ENCODE measurements around the gene CD46.

DNA sequence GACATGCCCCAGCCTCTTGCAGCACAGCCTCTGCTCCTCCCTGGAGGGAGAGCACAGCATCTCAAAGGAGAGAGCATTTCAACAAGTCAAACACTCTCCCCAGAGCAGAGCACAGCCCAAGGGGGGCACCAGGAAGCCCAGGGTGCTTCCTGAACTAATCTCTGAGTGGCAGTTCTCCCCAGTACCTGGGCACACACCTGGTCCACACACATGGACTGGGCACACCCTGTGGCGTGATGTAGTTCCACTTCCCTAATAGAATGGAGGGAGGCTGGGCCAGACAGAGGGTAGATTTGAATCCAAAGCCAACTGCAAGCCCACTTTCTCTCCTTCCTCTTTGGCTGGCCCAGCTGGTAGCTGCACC is 55.5 kb downstream of the CD46 start:
- TF ChIP-seq, protein P1, sequence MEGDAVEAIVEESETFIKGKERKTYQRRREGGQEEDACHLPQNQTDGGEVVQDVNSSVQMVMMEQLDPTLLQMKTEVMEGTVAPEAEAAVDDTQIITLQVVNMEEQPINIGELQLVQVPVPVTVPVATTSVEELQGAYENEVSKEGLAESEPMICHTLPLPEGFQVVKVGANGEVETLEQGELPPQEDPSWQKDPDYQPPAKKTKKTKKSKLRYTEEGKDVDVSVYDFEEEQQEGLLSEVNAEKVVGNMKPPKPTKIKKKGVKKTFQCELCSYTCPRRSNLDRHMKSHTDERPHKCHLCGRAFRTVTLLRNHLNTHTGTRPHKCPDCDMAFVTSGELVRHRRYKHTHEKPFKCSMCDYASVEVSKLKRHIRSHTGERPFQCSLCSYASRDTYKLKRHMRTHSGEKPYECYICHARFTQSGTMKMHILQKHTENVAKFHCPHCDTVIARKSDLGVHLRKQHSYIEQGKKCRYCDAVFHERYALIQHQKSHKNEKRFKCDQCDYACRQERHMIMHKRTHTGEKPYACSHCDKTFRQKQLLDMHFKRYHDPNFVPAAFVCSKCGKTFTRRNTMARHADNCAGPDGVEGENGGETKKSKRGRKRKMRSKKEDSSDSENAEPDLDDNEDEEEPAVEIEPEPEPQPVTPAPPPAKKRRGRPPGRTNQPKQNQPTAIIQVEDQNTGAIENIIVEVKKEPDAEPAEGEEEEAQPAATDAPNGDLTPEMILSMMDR (IDR thresholded peaks at IDR 0.05 in 8 of 11, conservative IDR thresholded peaks at IDR 0.05 in 3 of 11) = no peak
- TF ChIP-seq POLR2AphosphoS5 (IDR thresholded peaks at IDR 0.05) = no peak
